OCI-M1 (cell line): Measurements from ENCODE around the gene AP5S1.

Experiments used
- DNase-seq: peaks from one replicate; lab custom pipeline; 2025; lab: John Stamatoyannopoulos, UW

The AP5S1 gene

GRCh38 chr20:3876676-3877075, 56.3 kb downstream of the AP5S1 start:
- no peak for DNase-seq
